Cardiac septum (tissue), 1 donor: ENCODE measurements around the gene PRKD1. TPM values are rescaled to one million over a fixed set of nuclear protein-coding genes. Genes with fewer than 3 reads are reported as not detected.
"Not testable (repeated sequence)": the region's sequence is repeated elsewhere in the genome, so short reads cannot be mapped to it uniquely, and the experiment has no call there.

Experiments used
- DNase-seq: peaks from one replicate; pipeline ENCODE4 v3.0.0-alpha.2; 2020; ENCODE audit warnings: low spot score
- intact Hi-C: fragments of 100-400 bp; cut with DNase I; formaldehyde crosslinking; loops from one replicate; pipeline ENCODE4 v1.14.0; 2022
- total RNA-seq: library from RNA; stranded (reverse); fragmentation: NEBNext Ultra II Directional; extraction: Animal tissue kit (Norgen Biotek cat#: 25700); gene quantifications from one replicate; pipeline ENCODE4 v1.2.1, GENCODE V29; 2021
- donor health status: DM: no; HTN: no; CAD: no.

The PRKD1 gene
- total RNA-seq, 1 donor from 2014 or later = 4.3 TPM

GRCh38 chr14:29805415-29806123 is 122.1 kb downstream of the PRKD1 start:
- intact Hi-C loops = no loop called here
- no peak for DNase-seq

GRCh38 chr14:29804481-29805266 is 123.0 kb downstream of the PRKD1 start:
- no peak for DNase-seq
- intact Hi-C loops = no loop called here

GRCh38 chr14:29803045-29803444 is 124.6 kb downstream of the PRKD1 start:
- no peak for DNase-seq
- intact Hi-C loops = no loop called here

DNA sequence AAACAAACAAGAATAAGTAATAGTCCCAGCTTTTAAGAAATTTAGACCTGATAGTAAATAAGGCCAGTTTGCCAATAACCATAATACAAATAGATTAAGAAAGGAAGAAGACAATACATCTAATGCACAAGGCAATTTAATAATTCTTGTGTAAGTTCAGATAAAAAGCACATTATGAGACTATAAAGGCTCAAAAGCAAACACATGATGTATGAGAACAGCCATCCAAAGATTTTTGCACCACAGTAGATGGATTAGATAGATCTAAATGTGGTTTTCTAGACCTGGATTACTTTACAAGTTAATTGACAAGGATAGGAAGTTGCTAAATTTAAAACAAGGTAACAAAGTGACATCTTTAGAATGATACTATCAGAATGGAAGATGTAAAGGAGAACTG is 125.4 kb downstream of the PRKD1 start:
- DNase-seq = no peak
- intact Hi-C loops = no loop called here

DNA sequence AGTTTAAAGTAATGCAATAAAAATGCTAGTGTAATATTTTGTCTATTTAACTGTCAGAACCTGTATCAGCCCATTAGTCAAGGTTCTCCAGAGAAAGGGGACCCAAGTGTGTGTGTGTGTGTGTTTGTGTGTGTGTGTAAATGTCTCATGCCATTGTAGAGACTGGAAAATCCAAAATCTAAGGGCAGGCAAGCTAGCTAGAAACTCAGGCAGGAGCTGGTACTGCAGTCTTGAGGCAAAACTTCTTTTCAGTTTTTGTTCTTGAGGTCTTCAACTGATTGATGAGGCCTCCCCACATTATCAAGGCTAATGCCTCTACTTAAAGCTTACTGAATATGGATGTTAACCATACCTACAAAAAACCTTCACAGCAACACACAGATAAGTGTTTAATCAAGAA is 126.7 kb downstream of the PRKD1 start:
- no peak for DNase-seq
- intact Hi-C loops = no loop called here

DNA sequence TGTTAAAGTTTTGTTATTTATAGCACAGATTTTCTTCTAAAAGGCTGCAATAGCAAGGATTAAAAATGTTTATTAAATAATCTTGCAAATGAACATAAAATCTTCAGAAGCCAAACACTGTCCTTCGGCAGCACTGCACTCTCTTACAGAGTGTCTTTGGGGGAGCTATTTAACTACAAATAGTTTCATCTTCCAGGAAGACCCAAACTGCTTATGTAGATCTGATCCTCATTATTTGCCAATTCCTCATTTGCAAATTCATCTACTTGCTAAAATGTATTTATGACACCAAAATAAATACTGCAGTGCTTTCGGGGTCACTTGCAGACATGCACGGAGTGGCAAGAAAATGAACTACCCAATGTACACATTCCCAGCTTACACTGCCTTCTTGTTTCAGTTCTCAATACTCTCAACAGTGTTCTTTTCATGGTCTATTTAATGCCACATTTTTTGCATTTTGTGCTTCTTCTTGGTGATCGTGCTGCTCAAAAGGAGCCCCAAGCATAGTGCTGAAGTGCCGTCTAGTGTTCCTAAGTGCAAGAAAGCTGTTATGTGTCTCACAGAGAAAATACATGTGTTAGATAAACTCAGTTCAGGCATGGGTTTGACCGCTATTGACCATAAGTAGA is 128.1 kb downstream of the PRKD1 start:
- intact Hi-C loops = no loop called here
- no peak for DNase-seq

- no peak for DNase-seq
- intact Hi-C loops = no loop called here
These were observed 128.8 kb downstream of the PRKD1 start for GRCh38 chr14:29798811-29799210.

- no peak for DNase-seq
- intact Hi-C loops = no loop called here
These were observed 129.5 kb downstream of the PRKD1 start for GRCh38 chr14:29798108-29798663.

GRCh38 chr14:29796853-29797252 is 130.8 kb downstream of the PRKD1 start:
- DNase-seq = no peak
- intact Hi-C loops = no loop called here

- no peak for DNase-seq
- intact Hi-C loops = no loop called here
These were observed 138.2 kb downstream of the PRKD1 start for GRCh38 chr14:29789475-29789874.

GRCh38 chr14:29788093-29788492 is 139.6 kb downstream of the PRKD1 start:
- intact Hi-C loops = no loop called here
- no peak for DNase-seq

GRCh38 chr14:29783556-29783955 is 144.1 kb downstream of the PRKD1 start:
- intact Hi-C loops = no loop called here
- no peak for DNase-seq

GRCh38 chr14:29782041-29782440 is 145.6 kb downstream of the PRKD1 start:
- no peak for DNase-seq
- intact Hi-C loops = no loop called here

DNA sequence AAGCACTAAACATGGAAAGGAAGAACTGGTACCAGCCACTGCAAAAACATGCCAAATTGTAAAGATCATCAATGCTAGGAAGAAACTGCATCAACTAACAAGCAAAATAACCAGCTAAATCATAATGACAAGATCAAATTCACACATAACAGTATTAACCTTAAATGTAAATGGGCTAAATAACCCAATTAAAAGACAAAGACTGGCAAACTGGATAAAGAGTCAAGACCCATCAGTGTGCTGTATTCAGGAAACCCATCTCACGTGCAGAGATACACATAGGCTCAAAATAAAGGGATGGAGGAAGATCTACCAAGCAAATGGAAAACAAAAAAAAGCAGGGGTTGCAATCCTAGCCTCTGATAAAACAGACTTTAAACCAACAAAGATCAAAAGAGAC is 150.5 kb downstream of the PRKD1 start:
- intact Hi-C loops, DNase-seq: not testable (repeated sequence)

- no peak for DNase-seq
- intact Hi-C loops = no loop called here
These were observed 153.7 kb downstream of the PRKD1 start for GRCh38 chr14:29773990-29774389.

GRCh38 chr14:29763342-29763858 is 164.2 kb downstream of the PRKD1 start:
- intact Hi-C loops = no loop called here
- DNase-seq = no peak

GRCh38 chr14:29759521-29760340 is 167.9 kb downstream of the PRKD1 start:
- no peak for DNase-seq
- intact Hi-C loops = no loop called here

GRCh38 chr14:29757711-29758233 is 169.9 kb downstream of the PRKD1 start:
- no peak for DNase-seq
- intact Hi-C loops = no loop called here

GRCh38 chr14:29757188-29757680 is 170.4 kb downstream of the PRKD1 start:
- DNase-seq = no peak
- intact Hi-C loops = no loop called here
